Epithelial cell of proximal tubule (primary cell): ENCODE measurements around the gene CTSZ. TPM values are rescaled to one million over a fixed set of nuclear protein-coding genes. Genes with fewer than 3 reads are reported as not detected.
"Not testable (repeated sequence)": the region's sequence is repeated elsewhere in the genome, so short reads cannot be mapped to it uniquely, and the experiment has no call there.

ENCODE experiments used
- DNase-seq: peaks from one replicate; pipeline ENCODE4 v3.0.0-alpha.2; 2011; ENCODE audit warnings: low read depth
- H3K4me3 ChIP-seq: 2 replicates; pipeline ENCODE4 v1.5.1; 2011; ENCODE audit warnings: low read depth, mild to moderate bottlenecking, low read length
- CTCF ChIP-seq: conservative IDR thresholded peaks from 2 replicates; pipeline ENCODE4 v1.5.1; 2012; ENCODE audit warnings: low read depth, mild to moderate bottlenecking, low read length
- total RNA-seq: library from RNA; depleted of rRNA; stranded (reverse); fragments of >200 nt; gene quantifications from 2 replicates; pipeline ENCODE4 v1.2.3, GENCODE V29; 2015

CTSZ gene
- total RNA-seq, 1 donor from 2014 or later = 98.1 TPM

DNA sequence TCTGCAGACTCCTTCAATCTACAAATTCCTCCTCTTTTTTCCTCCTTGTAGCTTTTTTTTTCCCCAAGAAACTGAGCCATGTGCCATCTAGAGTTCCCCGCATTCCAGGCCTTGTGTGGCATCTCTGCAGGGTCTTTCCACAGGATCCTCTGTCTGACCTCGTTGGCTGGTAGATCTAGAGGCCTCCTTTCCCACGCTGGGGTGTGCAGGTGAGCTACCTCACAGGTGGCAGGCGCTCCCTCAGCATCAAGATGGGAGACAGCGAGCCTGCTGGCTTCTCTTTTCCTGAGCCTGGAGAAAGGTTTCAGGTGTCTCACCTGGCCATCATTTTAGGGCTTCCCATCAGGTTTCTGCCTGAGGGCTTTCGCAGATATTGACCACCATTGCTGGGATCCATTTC is 35.6 kb downstream of the CTSZ start:
- TF ChIP-seq CTCF = no peak
- DNase-seq = no peak
- H3K4me3 ChIP-seq = no peak overlapping the region

DNA sequence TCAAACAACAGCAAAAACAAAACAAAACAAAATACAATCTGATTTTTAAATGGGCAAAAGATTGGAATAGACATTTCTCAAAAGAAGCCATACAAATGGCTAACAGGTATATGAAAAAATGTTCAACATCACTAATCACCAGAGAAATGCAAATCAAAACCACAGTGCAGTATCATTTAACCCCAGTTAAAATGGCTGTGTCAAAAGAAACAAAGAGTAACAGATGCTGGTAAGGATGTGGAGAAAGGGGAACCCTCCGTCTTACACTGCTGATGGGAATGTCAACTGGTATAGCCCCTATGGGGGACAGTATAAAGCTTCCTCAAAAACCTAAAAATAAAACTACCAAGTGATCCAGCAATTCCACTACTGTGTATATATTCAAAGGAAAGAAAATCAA is 36.9 kb downstream of the CTSZ start:
- no peak overlapping the region for H3K4me3 ChIP-seq
- TF ChIP-seq CTCF = no peak
- DNase-seq = no peak

DNA sequence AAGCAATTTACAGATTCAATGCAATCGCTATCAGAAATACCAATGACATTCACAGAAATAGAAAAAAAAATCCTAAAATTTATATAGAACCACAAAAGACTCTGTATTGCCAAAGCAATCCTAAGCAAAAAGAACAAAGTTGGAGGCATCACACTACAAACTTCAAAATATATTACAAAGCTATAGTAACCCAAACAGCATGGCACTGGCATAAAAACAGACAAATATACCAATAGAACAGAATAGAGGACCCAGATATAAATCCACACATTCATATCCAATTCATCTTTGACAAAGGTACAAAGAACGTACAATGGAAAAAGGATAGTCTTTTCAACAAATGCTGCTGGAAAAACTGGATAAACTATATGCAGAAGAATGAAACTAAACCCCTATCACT is 37.6 kb downstream of the CTSZ start:
- no peak overlapping the region for H3K4me3 ChIP-seq
- no peak for TF ChIP-seq CTCF
- DNase-seq = no peak

- TF ChIP-seq CTCF = no peak
- H3K4me3 ChIP-seq = no peak overlapping the region
- no peak for DNase-seq
These were observed 39.2 kb downstream of the CTSZ start for GRCh38 chr20:58967652-58968429.

GRCh38 chr20:58965270-58966064 is 41.6 kb downstream of the CTSZ start:
- H3K4me3 ChIP-seq = no peak overlapping the region
- TF ChIP-seq CTCF = no peak
- DNase-seq = no peak

GRCh38 chr20:58963922-58964321 is 43.1 kb downstream of the CTSZ start:
- not testable (repeated sequence) for DNase-seq

DNA sequence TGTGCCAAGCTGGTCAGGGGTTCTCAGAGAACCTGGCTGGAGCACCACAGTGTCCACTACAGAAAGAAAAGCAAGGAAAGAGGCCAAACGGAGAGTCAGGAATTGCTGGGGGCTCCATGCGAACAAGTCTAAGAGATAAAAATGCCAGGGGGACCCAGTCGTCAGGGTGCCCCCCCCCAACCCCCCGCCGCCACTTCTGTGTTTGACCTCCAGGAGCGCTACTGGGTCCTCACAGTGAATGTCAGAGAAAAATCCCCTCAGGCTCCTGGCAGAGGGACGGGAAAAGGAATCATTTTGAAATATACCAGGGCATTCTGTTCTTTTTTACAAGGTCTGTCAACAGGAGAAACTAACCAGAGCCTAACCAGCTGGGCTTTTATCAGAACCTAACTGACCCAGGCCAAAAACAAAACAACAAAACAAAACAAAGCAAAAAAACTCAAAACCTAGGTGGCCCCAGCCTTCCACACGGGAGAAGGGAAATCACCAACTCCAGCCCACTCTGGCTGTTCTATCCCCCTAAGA is 43.9 kb downstream of the CTSZ start:
- no peak for TF ChIP-seq CTCF
- no peak overlapping the region for H3K4me3 ChIP-seq
- DNase-seq = no peak

More at GRCh38 chr20:58963922-58964321, 43.1 kb downstream of the CTSZ start:
- not testable (repeated sequence) for H3K4me3 ChIP-seq
